ENCODE measurements around the gene NEUROD4. TPM values are rescaled to one million over a fixed set of nuclear protein-coding genes. Genes with fewer than 3 reads are reported as not detected.
"Not testable (repeated sequence)": the region's sequence is repeated elsewhere in the genome, so short reads cannot be mapped to it uniquely, and the experiment has no call there.

NEUROD4 gene, protein sequence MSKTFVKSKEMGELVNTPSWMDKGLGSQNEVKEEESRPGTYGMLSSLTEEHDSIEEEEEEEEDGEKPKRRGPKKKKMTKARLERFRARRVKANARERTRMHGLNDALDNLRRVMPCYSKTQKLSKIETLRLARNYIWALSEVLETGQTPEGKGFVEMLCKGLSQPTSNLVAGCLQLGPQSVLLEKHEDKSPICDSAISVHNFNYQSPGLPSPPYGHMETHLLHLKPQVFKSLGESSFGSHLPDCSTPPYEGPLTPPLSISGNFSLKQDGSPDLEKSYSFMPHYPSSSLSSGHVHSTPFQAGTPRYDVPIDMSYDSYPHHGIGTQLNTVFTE
- total RNA-seq (0.11 TPM), polyA plus RNA-seq (not detected)

DNA sequence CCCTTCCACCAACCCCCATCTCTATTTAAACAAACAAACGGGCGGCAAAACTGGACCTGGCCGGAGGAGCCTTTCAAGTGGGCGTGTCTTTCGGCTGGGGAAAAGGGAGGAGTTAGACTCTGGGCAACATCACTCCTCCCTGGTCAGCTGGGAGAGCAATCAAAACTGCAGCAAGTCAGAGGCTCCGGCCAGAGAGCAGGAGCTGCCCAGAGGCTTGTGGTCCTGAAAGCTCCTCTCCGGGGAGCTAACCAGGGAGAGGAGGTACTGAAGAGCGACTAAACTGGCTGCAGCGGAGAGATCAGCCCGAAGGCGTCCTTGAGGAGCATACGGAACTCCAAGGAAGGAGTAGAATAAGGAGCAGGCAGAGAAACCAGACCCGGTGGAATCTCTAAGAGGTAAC lies at the start of gene NEUROD4:
NEUROD4 (plus strand) TSS at position 191 of the 400 bp plus-strand sequence. CDS start 6,466 bp downstream, outside the sequence.
- DNase-seq (ENCODE audit: extremely low spot score) = peak; percentile 17
- WGBS = 2% methylated on average over 13 of the region's 13 CpGs
- Histone ChIP-seq H3K4me3 (ENCODE audit: low read depth, low read length) (no peak within 1 kb of the TSS), H3K4me1 (ENCODE audit: insufficient read depth) (no peaks in the 10 kb centered on the region), H3K27ac (ENCODE audit: low read depth) (no peak within 1 kb of the TSS), H3K36me3 (ENCODE audit: insufficient read depth) (no peaks in the 10 kb centered on the region)

DNA sequence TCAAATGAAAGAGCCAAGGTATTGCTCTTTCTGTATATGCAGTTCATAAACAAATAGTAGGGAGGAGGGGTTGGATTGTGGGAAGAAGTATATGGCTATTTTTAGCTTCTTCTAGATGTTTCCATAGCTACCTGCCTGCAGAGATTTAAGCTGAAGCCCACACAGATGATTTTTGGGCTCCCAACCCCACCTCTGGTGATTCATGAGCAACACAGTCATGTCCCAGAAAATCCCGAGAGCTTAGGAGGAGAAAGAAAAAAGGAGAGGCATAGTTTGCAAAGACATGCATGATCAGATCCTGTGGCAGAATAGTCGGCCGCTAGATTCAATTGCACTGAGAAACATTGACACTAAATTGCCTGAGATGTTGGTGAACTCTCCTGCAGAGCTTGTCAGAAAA lies 49.0 kb upstream of the NEUROD4 start:
- no peaks in the 10 kb centered on the region for H3K4me1 ChIP-seq (ENCODE audit: insufficient read depth)
- no peak for DNase-seq (ENCODE audit: extremely low spot score)
- no peak overlapping the region for H3K27ac ChIP-seq (ENCODE audit: low read depth)
- H3K4me3 ChIP-seq (ENCODE audit: low read depth, low read length) = no peak overlapping the region
- H3K36me3 ChIP-seq (ENCODE audit: insufficient read depth) = no peaks in the 10 kb centered on the region
- WGBS = 83% methylated on average over 3 of the region's 3 CpGs

DNA sequence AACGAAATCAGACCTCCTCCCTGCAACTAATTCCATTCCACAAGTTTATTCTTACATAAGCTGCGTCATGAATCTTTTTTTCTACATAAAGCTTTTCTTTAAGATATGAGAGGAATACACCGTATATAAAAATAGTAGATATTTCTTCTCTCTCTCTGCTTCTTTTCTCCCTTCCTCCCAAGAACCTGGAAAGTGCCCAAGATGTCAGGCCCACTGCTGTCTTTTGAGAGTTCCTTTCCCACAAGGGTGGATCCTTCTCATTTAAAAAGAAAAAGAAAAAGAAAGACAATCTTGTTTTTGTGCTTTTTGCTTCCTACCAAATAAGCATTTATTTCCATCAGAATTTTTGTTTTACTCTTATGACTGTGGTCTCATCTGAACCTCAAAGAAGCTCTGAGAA lies 46.2 kb upstream of the NEUROD4 start:
- no peak for DNase-seq (ENCODE audit: extremely low spot score)
- H3K36me3 ChIP-seq (ENCODE audit: insufficient read depth) = no peaks in the 10 kb centered on the region
- no peaks in the 10 kb centered on the region for H3K4me1 ChIP-seq (ENCODE audit: insufficient read depth)
- 68% methylated on average over 3 of the region's 3 CpGs for WGBS
- no peak overlapping the region for H3K27ac ChIP-seq (ENCODE audit: low read depth)
- no peak overlapping the region for H3K4me3 ChIP-seq (ENCODE audit: low read depth, low read length)

DNA sequence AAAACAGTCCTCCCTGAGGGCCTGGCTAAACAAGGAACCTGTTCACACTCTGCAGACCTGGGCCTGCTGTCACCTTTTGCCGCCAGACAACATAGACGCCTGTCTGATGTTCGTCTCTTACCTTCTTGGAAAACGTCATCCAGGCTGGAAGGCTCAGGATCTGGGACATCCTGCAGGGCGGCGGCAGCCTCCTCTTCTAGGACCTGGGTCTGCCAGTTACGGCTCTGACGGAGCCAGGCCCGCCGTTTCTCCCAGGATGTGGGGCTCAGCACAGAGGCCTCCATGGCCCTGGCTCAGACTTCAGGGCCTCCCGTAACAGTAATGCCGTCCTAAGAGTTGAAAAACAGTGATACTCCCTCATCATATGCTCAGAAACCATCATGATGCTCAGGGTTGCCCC lies 45.5 kb upstream of the NEUROD4 start:
- Histone ChIP-seq H3K4me3 (ENCODE audit: low read depth, low read length) (no peak overlapping the region), H3K36me3 (ENCODE audit: insufficient read depth) (no peaks in the 10 kb centered on the region), H3K27ac (ENCODE audit: low read depth) (no peak overlapping the region), H3K4me1 (ENCODE audit: insufficient read depth) (no peaks in the 10 kb centered on the region)
- 88% methylated on average over 12 of the region's 12 CpGs for WGBS
- DNase-seq (ENCODE audit: extremely low spot score) = no peak

DNA sequence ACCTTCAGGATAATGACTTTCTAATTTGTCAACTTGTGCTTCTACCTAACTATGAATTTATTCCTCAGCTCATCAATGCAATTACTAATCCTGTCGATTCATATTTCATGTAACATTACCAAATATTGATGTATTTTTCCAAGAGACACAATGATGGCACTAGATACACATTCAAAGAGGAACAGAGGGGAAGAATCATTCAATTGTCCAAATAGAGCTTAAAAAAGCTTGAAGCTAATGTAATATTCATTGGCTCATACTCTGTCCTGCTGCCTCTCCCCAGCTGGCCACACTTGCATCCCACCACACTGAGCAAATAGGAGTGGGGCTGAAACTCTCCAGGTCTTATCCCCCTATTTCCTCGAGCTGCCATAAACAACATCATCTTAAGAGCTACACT lies 44.5 kb upstream of the NEUROD4 start:
- no peaks in the 10 kb centered on the region for H3K4me1 ChIP-seq (ENCODE audit: insufficient read depth)
- H3K27ac ChIP-seq (ENCODE audit: low read depth) = no peak overlapping the region
- H3K36me3 ChIP-seq (ENCODE audit: insufficient read depth) = no peaks in the 10 kb centered on the region
- DNase-seq (ENCODE audit: extremely low spot score) = no peak
- H3K4me3 ChIP-seq (ENCODE audit: low read depth, low read length) = no peak overlapping the region
- 78% methylated on average over 2 of the region's 2 CpGs for WGBS

DNA sequence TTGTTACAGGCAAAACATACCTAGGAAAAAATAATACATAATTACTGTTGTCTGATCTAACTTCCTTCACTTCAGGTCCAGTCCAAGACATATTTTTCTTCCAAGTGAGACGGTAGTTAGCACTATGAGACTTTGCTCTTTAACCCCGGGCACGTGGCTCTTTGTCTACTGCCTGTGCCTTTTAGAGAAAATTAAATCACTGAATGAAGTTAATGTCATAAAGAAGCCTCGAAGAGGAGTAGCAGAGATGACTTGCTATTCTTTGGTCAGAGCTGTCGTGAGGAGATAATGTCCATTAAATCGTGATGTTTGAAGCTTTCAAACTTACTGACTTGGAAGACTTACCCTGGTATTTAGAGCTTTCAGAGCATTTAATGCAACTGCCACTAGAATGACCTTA lies 43.9 kb upstream of the NEUROD4 start:
- 34% methylated on average over 6 of the region's 6 CpGs for WGBS
- DNase-seq (ENCODE audit: extremely low spot score) = no peak
- no peak overlapping the region for H3K4me3 ChIP-seq (ENCODE audit: low read depth, low read length)
- H3K36me3 ChIP-seq (ENCODE audit: insufficient read depth) = no peaks in the 10 kb centered on the region
- no peak overlapping the region for H3K27ac ChIP-seq (ENCODE audit: low read depth)
- H3K4me1 ChIP-seq (ENCODE audit: insufficient read depth) = no peaks in the 10 kb centered on the region

DNA sequence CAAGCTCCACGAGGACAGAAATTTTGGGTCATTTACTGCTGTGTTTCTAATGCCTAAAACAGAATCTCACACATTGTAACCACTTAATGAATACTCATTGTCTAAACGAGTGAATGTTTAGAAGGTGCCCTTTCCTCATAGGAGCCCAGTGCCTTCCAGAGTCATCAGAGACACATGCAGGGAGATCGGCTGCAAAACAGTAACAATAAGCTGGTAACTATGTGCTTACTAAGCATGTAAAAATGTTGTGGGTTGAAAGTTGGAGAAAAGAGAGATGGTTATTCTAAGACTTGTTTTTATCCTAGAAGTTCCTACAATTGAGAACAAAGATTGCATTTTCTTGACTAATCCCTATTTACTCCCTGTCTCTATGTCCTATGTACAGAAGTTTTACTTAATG lies 42.6 kb upstream of the NEUROD4 start:
- Histone ChIP-seq H3K36me3 (ENCODE audit: insufficient read depth) (no peaks in the 10 kb centered on the region), H3K4me3 (ENCODE audit: low read depth, low read length) (no peak overlapping the region), H3K27ac (ENCODE audit: low read depth) (no peak overlapping the region), H3K4me1 (ENCODE audit: insufficient read depth) (no peaks in the 10 kb centered on the region)
- 33% methylated on average over 3 of the region's 3 CpGs for whole genome bisulfite sequencing
- DNase-seq (ENCODE audit: extremely low spot score) = no peak

DNA sequence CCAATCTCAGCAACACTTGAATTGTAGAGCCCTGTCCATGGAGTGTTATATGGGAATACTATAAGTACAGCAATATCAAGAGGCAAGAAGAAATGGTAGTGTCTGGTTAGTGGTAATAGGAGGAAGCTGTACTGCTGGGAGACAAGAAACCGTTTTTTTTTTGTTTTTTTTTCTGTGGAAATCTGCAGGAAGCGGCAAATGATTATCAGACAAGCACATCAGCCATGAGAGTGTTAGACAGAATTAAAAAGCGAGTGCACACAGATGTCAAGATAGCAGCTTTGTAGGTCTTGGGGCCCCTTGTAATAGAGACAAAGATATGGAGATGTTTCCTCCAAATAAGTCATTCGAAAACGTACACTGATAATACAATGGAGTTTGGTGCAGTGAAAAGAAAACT lies 41.9 kb upstream of the NEUROD4 start:
- H3K27ac ChIP-seq (ENCODE audit: low read depth) = no peak overlapping the region
- H3K4me3 ChIP-seq (ENCODE audit: low read depth, low read length) = no peak overlapping the region
- 64% methylated on average over 5 of the region's 5 CpGs for WGBS
- DNase-seq (ENCODE audit: extremely low spot score) = no peak
- H3K36me3 ChIP-seq (ENCODE audit: insufficient read depth) = no peaks in the 10 kb centered on the region
- H3K4me1 ChIP-seq (ENCODE audit: insufficient read depth) = no peaks in the 10 kb centered on the region

DNA sequence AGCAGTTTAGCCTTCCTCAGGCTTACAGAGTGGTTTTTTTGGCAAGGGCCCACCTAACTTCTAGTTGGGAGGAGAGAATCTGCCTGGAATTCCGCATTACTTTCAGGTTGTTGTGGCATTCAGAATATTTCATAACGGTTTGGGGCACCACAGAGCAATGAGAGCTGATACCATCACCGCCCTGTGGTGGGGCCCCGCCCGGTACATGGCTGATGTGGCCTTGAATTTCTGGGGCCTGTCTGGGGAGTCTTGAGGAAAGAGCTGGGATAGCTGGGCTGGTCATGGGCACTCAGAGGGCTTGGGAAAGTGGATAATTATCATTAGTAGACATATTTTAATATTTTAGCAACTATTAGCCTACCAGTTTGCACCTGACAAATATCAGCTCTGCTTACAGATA lies 39.4 kb upstream of the NEUROD4 start:
- Histone ChIP-seq H3K36me3 (ENCODE audit: insufficient read depth) (no peaks in the 10 kb centered on the region), H3K27ac (ENCODE audit: low read depth) (no peak overlapping the region), H3K4me3 (ENCODE audit: low read depth, low read length) (no peak overlapping the region), H3K4me1 (ENCODE audit: insufficient read depth) (no peaks in the 10 kb centered on the region)
- WGBS = 79% methylated on average over 5 of the region's 5 CpGs
- no peak for DNase-seq (ENCODE audit: extremely low spot score)

DNA sequence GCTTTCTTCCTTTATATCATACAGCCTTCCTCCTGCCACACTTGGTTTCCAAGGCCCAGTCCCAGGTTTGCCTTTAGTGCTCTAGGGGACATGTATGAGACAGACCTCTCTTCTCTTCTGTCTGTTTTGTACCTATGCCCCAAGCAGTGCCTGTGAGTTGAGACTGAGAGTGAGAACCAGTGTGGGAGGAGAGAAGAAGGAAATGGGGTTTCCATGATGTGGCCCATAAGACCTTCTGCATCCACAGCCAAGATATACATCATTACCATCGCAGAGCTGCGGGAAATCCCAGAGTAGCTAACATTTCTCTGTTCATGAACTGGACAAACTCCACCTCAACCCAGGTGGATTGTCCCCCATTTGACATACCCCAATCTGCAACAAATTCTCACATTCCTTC lies 38.0 kb upstream of the NEUROD4 start:
- no peak for DNase-seq (ENCODE audit: extremely low spot score)
- Histone ChIP-seq H3K27ac (ENCODE audit: low read depth) (no peak overlapping the region), H3K4me3 (ENCODE audit: low read depth, low read length) (no peak overlapping the region), H3K36me3 (ENCODE audit: insufficient read depth) (no peaks in the 10 kb centered on the region), H3K4me1 (ENCODE audit: insufficient read depth) (no peaks in the 10 kb centered on the region)
- WGBS = 91% methylated on average over 2 of the region's 2 CpGs

DNA sequence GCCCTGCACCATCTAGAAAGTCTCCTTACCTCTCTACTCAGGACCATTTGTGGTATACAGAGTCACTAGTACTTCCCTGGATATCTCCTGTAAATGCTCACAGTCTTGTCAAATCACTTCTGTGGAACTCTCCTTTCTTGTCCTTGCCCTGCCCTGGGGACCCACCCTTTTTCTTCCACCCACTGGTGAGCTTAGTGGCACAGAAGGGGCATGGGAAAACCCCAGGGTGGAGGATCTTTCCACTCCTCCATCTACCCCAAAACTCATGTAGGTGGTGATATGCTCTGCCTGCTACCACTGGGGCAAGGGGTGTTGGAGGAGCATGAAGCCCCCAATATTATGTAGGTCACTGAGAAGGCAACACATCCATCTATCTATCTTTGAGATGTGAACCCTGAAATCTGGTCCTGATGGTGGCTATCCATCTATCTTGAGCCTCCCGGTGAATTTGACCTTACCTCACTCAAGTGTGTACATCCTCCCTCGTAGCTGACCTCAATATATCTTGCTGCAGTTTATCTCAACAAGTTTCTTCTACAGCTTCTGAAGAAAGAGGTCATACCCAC lies 36.2 kb upstream of the NEUROD4 start:
- Histone ChIP-seq H3K4me3 (ENCODE audit: low read depth, low read length) (no peak overlapping the region), H3K27ac (ENCODE audit: low read depth) (no peak overlapping the region), H3K4me1 (ENCODE audit: insufficient read depth) (no peaks in the 10 kb centered on the region), H3K36me3 (ENCODE audit: insufficient read depth) (no peaks in the 10 kb centered on the region)
- DNase-seq (ENCODE audit: extremely low spot score) = no peak
- WGBS = 88% methylated on average over 2 of the region's 2 CpGs

DNA sequence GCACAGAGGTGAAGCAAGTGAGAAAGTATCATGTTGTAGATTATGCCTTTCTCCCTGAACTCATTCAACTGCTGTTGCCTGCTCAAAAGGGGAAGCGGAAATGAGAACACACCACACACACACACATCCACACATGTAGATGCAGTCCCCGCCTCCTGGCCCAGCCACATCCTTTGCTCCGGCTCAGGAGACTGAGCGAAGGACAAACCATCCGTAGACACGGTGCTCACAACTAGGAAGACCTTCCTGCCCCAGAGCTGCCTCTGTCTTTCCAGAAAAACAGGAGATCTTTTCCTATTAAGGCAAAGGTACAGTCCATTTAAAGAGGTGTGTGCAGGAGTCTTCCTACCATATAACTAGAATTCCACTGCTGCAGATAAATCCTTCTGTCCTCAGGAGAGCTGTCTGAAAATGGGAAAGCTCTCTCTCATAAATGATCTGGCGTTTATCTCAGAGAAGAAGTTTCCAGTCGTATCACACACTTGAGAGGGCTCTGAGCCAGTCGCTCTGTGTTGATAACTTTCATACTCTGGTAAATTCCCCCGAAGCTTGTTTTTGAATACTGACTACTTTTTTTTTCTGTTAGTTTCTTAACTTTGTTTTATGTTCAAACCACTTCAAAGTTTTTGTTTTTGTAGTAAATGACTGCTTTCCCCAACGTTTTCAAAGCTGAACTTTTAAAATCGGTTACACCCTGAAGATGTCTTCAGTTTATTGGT lies 35.0 kb upstream of the NEUROD4 start, which contains the start of gene TESPA1:
TESPA1 (minus strand) TSS at position 105 of the 719 bp plus-strand sequence. CDS start 10,200 bp downstream, outside the sequence.
- Histone ChIP-seq H3K4me3 (ENCODE audit: low read depth, low read length) (no peak within 1 kb of the TSS), H3K27ac (ENCODE audit: low read depth) (no peak within 1 kb of the TSS), H3K4me1 (ENCODE audit: insufficient read depth) (no peaks in the 10 kb centered on the region), H3K36me3 (ENCODE audit: insufficient read depth) (no peaks in the 10 kb centered on the region)
- no peak for DNase-seq (ENCODE audit: extremely low spot score)
- 29% methylated on average over 12 of the region's 12 CpGs for WGBS

DNA sequence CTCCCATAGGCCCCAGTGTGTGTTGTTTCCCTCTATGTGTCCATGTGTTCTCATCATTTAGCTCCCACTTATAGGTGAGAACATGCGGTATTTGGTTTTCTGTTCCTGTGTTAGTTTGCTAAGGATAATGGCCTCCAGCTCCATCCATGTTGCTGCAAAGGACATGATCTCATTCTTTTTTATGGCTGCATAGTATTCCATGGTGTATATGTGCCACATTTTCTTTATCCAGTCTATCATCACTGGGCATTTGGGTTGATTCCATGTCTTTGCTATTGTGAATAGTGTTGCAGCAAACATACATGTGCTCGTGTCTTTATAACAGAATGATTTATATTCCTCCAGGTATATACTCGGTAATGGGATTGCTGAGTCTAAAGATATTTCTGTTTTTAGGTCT lies 33.0 kb upstream of the NEUROD4 start:
- H3K36me3 ChIP-seq (ENCODE audit: insufficient read depth); H3K4me3 ChIP-seq (ENCODE audit: low read depth, low read length); DNase-seq (ENCODE audit: extremely low spot score); H3K4me1 ChIP-seq (ENCODE audit: insufficient read depth); H3K27ac ChIP-seq (ENCODE audit: low read depth): not testable (repeated sequence)
- WGBS = 95% methylated on average over 3 of the region's 3 CpGs

Measured in urinary bladder (tissue), 4 donors.